Measurements from ENCODE around the gene TXNDC17. TPM values are rescaled to one million over a fixed set of nuclear protein-coding genes. Genes with fewer than 3 reads are reported as not detected.

TXNDC17 gene
- total and polyA plus RNA-seq, 9 of the 15 experiments (the other 6 are each of a cell fraction or from before 2014, with no cell fraction given) = 108 to 759 (median 179) TPM

GRCh38 chr17:6603744-6604325 lies 37.0 kb upstream of the TXNDC17 start (continued):
- TF ChIP-seq ZNF146 (CRISPR knock-in tag; IDR thresholded peaks at IDR 0.05; ENCODE audit: unreplicated experiment) = no peak

- no peak for TF ChIP-seq SRSF3 (IDR thresholded peaks at IDR 0.05; ENCODE audit: insufficient read depth, low read length)
- no peak for TF ChIP-seq U2AF2 (optimal IDR thresholded peaks at IDR 0.05; ENCODE audit: low read depth, low read length)
- no peak for TF ChIP-seq HES1 (IDR thresholded peaks at IDR 0.05; ENCODE audit: low read depth)
- no peak for TF ChIP-seq TFE3 (CRISPR knock-in tag; IDR thresholded peaks at IDR 0.05)
- no peak for TF ChIP-seq ZNF785 (CRISPR knock-in tag; IDR thresholded peaks at IDR 0.05)
- TF ChIP-seq PTBP1 (IDR thresholded peaks at IDR 0.05; ENCODE audit: low read depth, low read length) = no peak
- TF ChIP-seq DMBX1 (CRISPR knock-in tag; IDR thresholded peaks at IDR 0.05; ENCODE audit: borderline replicate concordance) = no peak
- TF ChIP-seq GTF2E2 (tag; IDR thresholded peaks at IDR 0.05) = no peak
- TF ChIP-seq MBD2 (IDR thresholded peaks at IDR 0.05; ENCODE audit: borderline replicate concordance, low read depth) = no peak
- TF ChIP-seq MECOM (CRISPR knock-in tag; IDR thresholded peaks at IDR 0.05) = no peak
- no peak for TF ChIP-seq NR2C1 (IDR thresholded peaks at IDR 0.05)
- TF ChIP-seq NR2C1 (tag; IDR thresholded peaks at IDR 0.05) = no peak
- no peak for TF ChIP-seq ZNF253 (CRISPR knock-in tag; conservative IDR thresholded peaks at IDR 0.05)
- TF ChIP-seq TAF1 (IDR thresholded peaks at IDR 0.05; ENCODE audit: control insufficient read depth, extremely low read depth, insufficient read depth, low read length, severe bottlenecking) = no peak
- no peak for TF ChIP-seq ZNF217 (CRISPR knock-in tag; IDR thresholded peaks at IDR 0.05)
- no peak for TF ChIP-seq EP300 (IDR thresholded peaks at IDR 0.05; ENCODE audit: low read length)
- Histone ChIP-seq H3K9ac (ENCODE audit: insufficient read depth in 1 of 2, low read depth in 2 of 2, low read length in 2 of 2) (no peak overlapping the region; a peak in 1 of 4 replicates), H3K9me1 (ENCODE audit: control insufficient read depth, insufficient read depth, low read length) (no peaks in the 10 kb centered on the region), H4K20me1 (replicated peaks; ENCODE audit: control insufficient read depth, insufficient read depth, low read length) (no peaks in the 10 kb centered on the region), H3K36me3 (ENCODE audit: control insufficient read depth, insufficient read depth, low read length) (peaks cover 53% of the 10 kb centered on the region; the same call in 1 of the 3 replicates), H2AFZ (ENCODE audit: low read depth, low read length) (no peak overlapping the region), H3K27me3 (ENCODE audit: control insufficient read depth in 2 of 2, insufficient read depth in 2 of 2, low read length in 2 of 2) (no peaks in the 10 kb centered on the region), H3K4me2 (ENCODE audit: insufficient read depth, low read length) (no peak overlapping the region), H3K27ac (ENCODE audit: extremely low read depth, low read depth, low read length) (no peak overlapping the region), H3K9me3 (replicated peaks; ENCODE audit: control insufficient read depth, insufficient read depth, low read depth, low read length) (no peaks in the 10 kb centered on the region), H3K79me2 (ENCODE audit: control insufficient read depth, insufficient read depth, low read length) (no peaks in the 10 kb centered on the region), H3K4me3 (no peak overlapping the region), H3K4me1 (replicated peaks in 1 of 2; ENCODE audit: control insufficient read depth in 2 of 2, insufficient read depth in 2 of 2, low read length in 2 of 2) (no peaks in the 10 kb centered on the region; a peak in 1 of 5 replicates)
- ChIA-PET CTCF (ENCODE audit: low intra/inter-chr PET ratio) (no interaction called here), POLR2A (no interaction called here)
- WGBS (ENCODE audit: insufficient coverage, low coverage, missing lambda C conversion rate) = 91% methylated on average over 6 of the region's 6 CpGs
- no TSS peak for BruUV-seq (replicated peaks)
- ATAC-seq = no peak
- intact Hi-C loops (cut with micrococcal nuclease) (no loop called here), in situ Hi-C loops (cut with MboI) (no loop called here)
- FAIRE-seq = no peak
- DNase-seq (ENCODE audit: extremely low read depth in 1 of 4, low spot score in 3 of 4) = no peak
These were observed 35.7 kb upstream of the TXNDC17 start for GRCh38 chr17:6605142-6605541.

Data from K562 (cell line).